IMR-90 (cell line): Measurements from ENCODE around the gene TNFRSF14.

Source experiments
- CEBPB ChIP-seq: IDR thresholded peaks from 2 replicates; pipeline ENCODE4 v1.6.1; 2012; ENCODE audit warnings: low read depth, low read length, improper control_type of control experiment
- CHD1 ChIP-seq: IDR thresholded peaks from 2 replicates; pipeline ENCODE4 v1.6.1; 2012; ENCODE audit warnings: low read depth, low read length, improper control_type of control experiment
- FOS ChIP-seq: fragments of 150-350 bp; IDR thresholded peaks from 2 replicates; pipeline ENCODE4 v1.6.1; 2016; ENCODE audit warnings: low read depth, low read length
- MXI1 ChIP-seq: IDR thresholded peaks from 2 replicates; pipeline ENCODE4 v1.6.1; 2012; ENCODE audit warnings: low read depth, mild to moderate bottlenecking, low read length, moderate library complexity, borderline replicate concordance
- POLR2A ChIP-seq: IDR thresholded peaks from 2 replicates; pipeline ENCODE4 v1.6.1; 2012; ENCODE audit warnings: mild to moderate bottlenecking, low read depth, low read length
- RCOR1 ChIP-seq: IDR thresholded peaks from 2 replicates; pipeline ENCODE4 v1.6.1; 2012; ENCODE audit warnings: mild to moderate bottlenecking, low read length, improper control_type of control experiment; ENCODE audit not compliant: insufficient replicate concordance
- TF ChIP-seq, protein P1 (sequence below): conservative IDR thresholded peaks from 2 replicates; pipeline ENCODE4 v1.5.1; 2012; ENCODE audit warnings: mild to moderate bottlenecking, low read depth, low read length, improper control_type of control experiment

GRCh38 chr1:2545754-2546514 is 10.2 kb upstream of the TNFRSF14 start:
- TF ChIP-seq, protein P1, sequence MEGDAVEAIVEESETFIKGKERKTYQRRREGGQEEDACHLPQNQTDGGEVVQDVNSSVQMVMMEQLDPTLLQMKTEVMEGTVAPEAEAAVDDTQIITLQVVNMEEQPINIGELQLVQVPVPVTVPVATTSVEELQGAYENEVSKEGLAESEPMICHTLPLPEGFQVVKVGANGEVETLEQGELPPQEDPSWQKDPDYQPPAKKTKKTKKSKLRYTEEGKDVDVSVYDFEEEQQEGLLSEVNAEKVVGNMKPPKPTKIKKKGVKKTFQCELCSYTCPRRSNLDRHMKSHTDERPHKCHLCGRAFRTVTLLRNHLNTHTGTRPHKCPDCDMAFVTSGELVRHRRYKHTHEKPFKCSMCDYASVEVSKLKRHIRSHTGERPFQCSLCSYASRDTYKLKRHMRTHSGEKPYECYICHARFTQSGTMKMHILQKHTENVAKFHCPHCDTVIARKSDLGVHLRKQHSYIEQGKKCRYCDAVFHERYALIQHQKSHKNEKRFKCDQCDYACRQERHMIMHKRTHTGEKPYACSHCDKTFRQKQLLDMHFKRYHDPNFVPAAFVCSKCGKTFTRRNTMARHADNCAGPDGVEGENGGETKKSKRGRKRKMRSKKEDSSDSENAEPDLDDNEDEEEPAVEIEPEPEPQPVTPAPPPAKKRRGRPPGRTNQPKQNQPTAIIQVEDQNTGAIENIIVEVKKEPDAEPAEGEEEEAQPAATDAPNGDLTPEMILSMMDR = no peak
- no peak for TF ChIP-seq POLR2A
- no peak for TF ChIP-seq RCOR1
- TF ChIP-seq CEBPB = no peak
- TF ChIP-seq MXI1 = no peak
- no peak for TF ChIP-seq CHD1
- no peak for TF ChIP-seq FOS
